Uterus (tissue), 4 donors: ENCODE measurements around the gene C1GALT1. TPM values are rescaled to one million over a fixed set of nuclear protein-coding genes. Genes with fewer than 3 reads are reported as not detected.

Experiments used
- DNase-seq, 2 donors: peaks; one replicate each; pipeline ENCODE4 v3.0.0-alpha.2; 2019 to 2020
- H3K27ac ChIP-seq, 2 donors: fragments of 200-600 bp; sonication (generic); 1 replicate in 1 of 2; 2 replicates in 1 of 2; pipeline ENCODE4 v1.5.1; 2016 to 2018
- H3K27me3 ChIP-seq, 2 donors: fragments of 200-600 bp; sonication (generic); one replicate each; pipeline ENCODE4 v1.5.1; 2018 to 2019; ENCODE audit warnings: control low read depth in 1 of 2
- H3K36me3 ChIP-seq, 2 donors: fragments of 200-600 bp; sonication (generic); one replicate each; pipeline ENCODE4 v1.5.1; 2019; ENCODE audit warnings: control low read depth in 1 of 2
- H3K4me1 ChIP-seq, 2 donors: fragments of 200-600 bp; sonication (generic); one replicate each; pipeline ENCODE4 v1.5.1; 2018 to 2019; ENCODE audit warnings: control low read depth in 1 of 2
- H3K4me3 ChIP-seq, 2 donors: fragments of 200-600 bp; sonication (generic); 1 replicate in 1 of 2; 2 replicates in 1 of 2; pipeline ENCODE4 v1.5.1; 2018 to 2019; ENCODE audit warnings: mild to moderate bottlenecking in 1 of 2
- H3K9me3 ChIP-seq, 2 donors: fragments of 200-600 bp; sonication (generic); one replicate each; pipeline ENCODE4 v1.5.1; 2019; ENCODE audit warnings: control low read depth in 1 of 2
- POLR2A ChIP-seq, 2 donors: fragments of 450-650 bp; IDR thresholded peaks; one replicate each; pipeline ENCODE4 v1.6.1; 2016; ENCODE audit warnings: antibody characterized with exemption in 2 of 2, mild to moderate bottlenecking in 1 of 2, moderate library complexity in 1 of 2
- intact Hi-C: fragments of 100-400 bp; cut with DNase I; formaldehyde crosslinking; loops from one replicate; pipeline ENCODE4 v1.15.1; 2023; ENCODE audit warnings: low total_unique reads
- total RNA-seq, 4 donors: library from RNA; depleted of rRNA in 3 of 4; stranded (reverse); fragments of >200 nt in 3 of 4; gene quantifications; one replicate each; pipeline versions ENCODE4 v1.1.0 to v1.2.4, GENCODE V29; 2014 to 2023
- TF ChIP-seq, protein P1 (sequence below), 4 experiments: fragments of 200-600 bp in 2 of 4; fragments of 450-650 bp in 2 of 4; sonication (generic) in 2 of 4; IDR thresholded peaks; one replicate each; pipeline ENCODE4 v1.5.1; 2016 to 2019; ENCODE audit warnings: antibody characterized with exemption in 4 of 4, mild to moderate bottlenecking in 2 of 4, moderate library complexity in 1 of 4
- donor health status: DM: yes; HTN: yes; CAD: no.

Gene C1GALT1
- total RNA-seq, 4 donors from 2014 or later, result 1.3 to 41.6 (median 15.1) TPM

- intact Hi-C loops, result no loop called here
- TF ChIP-seq POLR2A (IDR thresholded peaks at IDR 0.05), result no peak
- TF ChIP-seq, protein P1, sequence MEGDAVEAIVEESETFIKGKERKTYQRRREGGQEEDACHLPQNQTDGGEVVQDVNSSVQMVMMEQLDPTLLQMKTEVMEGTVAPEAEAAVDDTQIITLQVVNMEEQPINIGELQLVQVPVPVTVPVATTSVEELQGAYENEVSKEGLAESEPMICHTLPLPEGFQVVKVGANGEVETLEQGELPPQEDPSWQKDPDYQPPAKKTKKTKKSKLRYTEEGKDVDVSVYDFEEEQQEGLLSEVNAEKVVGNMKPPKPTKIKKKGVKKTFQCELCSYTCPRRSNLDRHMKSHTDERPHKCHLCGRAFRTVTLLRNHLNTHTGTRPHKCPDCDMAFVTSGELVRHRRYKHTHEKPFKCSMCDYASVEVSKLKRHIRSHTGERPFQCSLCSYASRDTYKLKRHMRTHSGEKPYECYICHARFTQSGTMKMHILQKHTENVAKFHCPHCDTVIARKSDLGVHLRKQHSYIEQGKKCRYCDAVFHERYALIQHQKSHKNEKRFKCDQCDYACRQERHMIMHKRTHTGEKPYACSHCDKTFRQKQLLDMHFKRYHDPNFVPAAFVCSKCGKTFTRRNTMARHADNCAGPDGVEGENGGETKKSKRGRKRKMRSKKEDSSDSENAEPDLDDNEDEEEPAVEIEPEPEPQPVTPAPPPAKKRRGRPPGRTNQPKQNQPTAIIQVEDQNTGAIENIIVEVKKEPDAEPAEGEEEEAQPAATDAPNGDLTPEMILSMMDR (IDR thresholded peaks at IDR 0.05), result no peak
- no peaks in the 10 kb centered on the region for H3K4me1 ChIP-seq
- H3K36me3 ChIP-seq, result no peaks in the 10 kb centered on the region
- no peaks in the 10 kb centered on the region for H3K9me3 ChIP-seq
- no peak overlapping the region for H3K4me3 ChIP-seq
- DNase-seq, result no peak
- no peak overlapping the region for H3K27ac ChIP-seq
- H3K27me3 ChIP-seq, result no peaks in the 10 kb centered on the region
Measured at GRCh38 chr7:7249814-7250213, 67.5 kb downstream of the C1GALT1 start.

GRCh38 chr7:7251742-7252141 lies 69.4 kb downstream of the C1GALT1 start:
- H3K4me3 ChIP-seq, result no peak overlapping the region
- intact Hi-C loops, result no loop called here
- H3K9me3 ChIP-seq, result no peaks in the 10 kb centered on the region

GRCh38 chr7:7254319-7254718 lies 72.0 kb downstream of the C1GALT1 start:
- H3K27ac ChIP-seq, result no peak overlapping the region
- H3K36me3 ChIP-seq, result no peaks in the 10 kb centered on the region
- no peak for DNase-seq
- no peaks in the 10 kb centered on the region for H3K4me1 ChIP-seq
- H3K27me3 ChIP-seq, result no peaks in the 10 kb centered on the region
- intact Hi-C loops, result no loop called here
- no peak for TF ChIP-seq POLR2A (IDR thresholded peaks at IDR 0.05)
- TF ChIP-seq, protein P1 (IDR thresholded peaks at IDR 0.05), result no peak
- no peaks in the 10 kb centered on the region for H3K9me3 ChIP-seq
- no peak overlapping the region for H3K4me3 ChIP-seq

More at GRCh38 chr7:7251742-7252141, 69.4 kb downstream of the C1GALT1 start:
- Histone ChIP-seq H3K27me3 (no peaks in the 10 kb centered on the region), H3K27ac (no peak overlapping the region), H3K36me3 (no peaks in the 10 kb centered on the region), H3K4me1 (no peaks in the 10 kb centered on the region)
- no peak for TF ChIP-seq POLR2A (IDR thresholded peaks at IDR 0.05)
- TF ChIP-seq, protein P1 (IDR thresholded peaks at IDR 0.05), result no peak
- DNase-seq, result no peak

- Histone ChIP-seq H3K36me3 (no peaks in the 10 kb centered on the region), H3K9me3 (no peaks in the 10 kb centered on the region), H3K4me3 (no peak overlapping the region), H3K27me3 (no peaks in the 10 kb centered on the region), H3K27ac (no peak overlapping the region), H3K4me1 (no peaks in the 10 kb centered on the region)
- intact Hi-C loops, result no loop called here
- no peak for DNase-seq
- TF ChIP-seq, protein P1 (IDR thresholded peaks at IDR 0.05), result no peak
- no peak for TF ChIP-seq POLR2A (IDR thresholded peaks at IDR 0.05)
Measured at GRCh38 chr7:7254908-7255307, 72.6 kb downstream of the C1GALT1 start.

DNA sequence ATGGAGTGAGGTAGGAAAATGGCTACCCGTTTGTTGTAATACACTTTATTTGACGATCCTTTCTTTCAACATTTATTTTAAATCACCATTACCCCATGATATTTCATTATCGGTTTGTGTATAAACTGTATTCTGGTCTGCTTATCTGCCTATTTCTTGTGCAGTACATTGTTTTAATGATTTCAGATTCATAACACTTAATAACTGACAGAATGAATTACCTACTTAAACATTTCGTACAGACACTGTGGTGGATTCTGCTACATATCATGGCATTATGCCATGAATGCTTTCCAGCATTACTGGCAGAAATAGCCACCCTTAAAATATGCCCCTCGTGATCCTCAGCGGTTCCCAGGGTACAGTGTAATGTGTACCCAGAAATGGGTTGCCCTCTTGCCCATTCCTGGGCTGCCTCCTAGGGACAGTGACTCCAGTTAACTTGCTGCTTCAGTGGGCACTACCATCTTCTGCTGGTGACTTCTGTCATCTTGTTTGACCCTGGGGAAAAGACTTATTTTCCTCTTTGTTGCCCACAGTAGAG lies 74.5 kb downstream of the C1GALT1 start:
- no peaks in the 10 kb centered on the region for H3K27me3 ChIP-seq
- H3K9me3 ChIP-seq, result peaks cover 0 to 6% of the 10 kb centered on the region in 2 donors
- H3K4me3 ChIP-seq, result no peak overlapping the region
- no peak overlapping the region for H3K27ac ChIP-seq
- no peaks in the 10 kb centered on the region for H3K36me3 ChIP-seq
- no peak for TF ChIP-seq POLR2A (IDR thresholded peaks at IDR 0.05)
- TF ChIP-seq, protein P1 (IDR thresholded peaks at IDR 0.05), result no peak
- intact Hi-C loops, result no loop called here
- H3K4me1 ChIP-seq, result no peaks in the 10 kb centered on the region
- DNase-seq, result no peak
